Measurements from ENCODE around the gene SSRP1. TPM values are rescaled to one million over a fixed set of nuclear protein-coding genes. Genes with fewer than 3 reads are reported as not detected.

SSRP1 gene
- total RNA-seq, 4 donors from 2014 or later: 51.0 to 67.5 (median 56.5) TPM

- TF ChIP-seq, protein P1, sequence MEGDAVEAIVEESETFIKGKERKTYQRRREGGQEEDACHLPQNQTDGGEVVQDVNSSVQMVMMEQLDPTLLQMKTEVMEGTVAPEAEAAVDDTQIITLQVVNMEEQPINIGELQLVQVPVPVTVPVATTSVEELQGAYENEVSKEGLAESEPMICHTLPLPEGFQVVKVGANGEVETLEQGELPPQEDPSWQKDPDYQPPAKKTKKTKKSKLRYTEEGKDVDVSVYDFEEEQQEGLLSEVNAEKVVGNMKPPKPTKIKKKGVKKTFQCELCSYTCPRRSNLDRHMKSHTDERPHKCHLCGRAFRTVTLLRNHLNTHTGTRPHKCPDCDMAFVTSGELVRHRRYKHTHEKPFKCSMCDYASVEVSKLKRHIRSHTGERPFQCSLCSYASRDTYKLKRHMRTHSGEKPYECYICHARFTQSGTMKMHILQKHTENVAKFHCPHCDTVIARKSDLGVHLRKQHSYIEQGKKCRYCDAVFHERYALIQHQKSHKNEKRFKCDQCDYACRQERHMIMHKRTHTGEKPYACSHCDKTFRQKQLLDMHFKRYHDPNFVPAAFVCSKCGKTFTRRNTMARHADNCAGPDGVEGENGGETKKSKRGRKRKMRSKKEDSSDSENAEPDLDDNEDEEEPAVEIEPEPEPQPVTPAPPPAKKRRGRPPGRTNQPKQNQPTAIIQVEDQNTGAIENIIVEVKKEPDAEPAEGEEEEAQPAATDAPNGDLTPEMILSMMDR (IDR thresholded peaks at IDR 0.05): no peak
- no peak for TF ChIP-seq EP300 (IDR thresholded peaks at IDR 0.05)
- TF ChIP-seq POLR2A (IDR thresholded peaks at IDR 0.05): no peak
- Histone ChIP-seq H3K4me1 (peaks cover 0 to 6% (median 0%) of the 10 kb centered on the region in 4 donors), H3K9me3 (no peaks in the 10 kb centered on the region), H3K27ac (no peak overlapping the region), H3K36me3 (no peaks in the 10 kb centered on the region), H3K4me3 (no peak overlapping the region), H3K27me3 (no peaks in the 10 kb centered on the region)
- DNase-seq (ENCODE audit: low spot score in 2 of 2): no peak
- WGBS, 2 donors: 59 to 64% methylated on average over 7 of the region's 7 CpGs
Observed at GRCh38 chr11:57343825-57344224, 8.1 kb upstream of the SSRP1 start.

DNA sequence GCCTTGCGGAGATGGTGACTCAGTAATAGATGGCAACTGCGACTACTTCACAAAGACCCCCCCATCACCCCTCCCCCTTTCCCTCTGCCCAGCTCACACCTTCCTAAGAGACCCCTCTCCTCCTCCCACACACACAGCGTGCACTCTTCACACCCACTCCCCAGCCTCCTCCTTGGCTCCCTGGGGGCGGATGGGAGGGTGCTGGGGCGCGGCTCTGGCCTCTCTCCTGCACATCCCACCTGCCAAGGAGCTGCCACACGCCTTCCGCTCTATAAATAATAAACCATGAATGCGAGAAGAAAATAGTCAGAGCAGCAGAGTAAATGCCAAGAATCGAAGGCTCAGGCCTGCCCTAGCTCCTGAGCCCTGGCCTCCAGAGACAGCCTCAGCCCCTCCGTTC lies 7.0 kb upstream of the SSRP1 start:
- WGBS, 2 donors: 66 to 75% methylated on average over 11 of the region's 11 CpGs
- Histone ChIP-seq H3K27me3 (no peaks in the 10 kb centered on the region), H3K9me3 (no peaks in the 10 kb centered on the region), H3K4me1 (peaks cover 0 to 6% (median 0%) of the 10 kb centered on the region in 4 donors), H3K36me3 (no peaks in the 10 kb centered on the region), H3K27ac (no peak overlapping the region), H3K4me3 (no peak overlapping the region)
- no peak for DNase-seq (ENCODE audit: low spot score in 2 of 2)
- TF ChIP-seq, protein P1 (IDR thresholded peaks at IDR 0.05): no peak
- no peak for TF ChIP-seq POLR2A (IDR thresholded peaks at IDR 0.05)
- no peak for TF ChIP-seq EP300 (IDR thresholded peaks at IDR 0.05)

- no peaks in the 10 kb centered on the region for H3K9me3 ChIP-seq
- H3K27ac ChIP-seq: no peak overlapping the region
- H3K4me3 ChIP-seq: no peak overlapping the region
- H3K4me1 ChIP-seq: peaks cover 0 to 11% (median 1%) of the 10 kb centered on the region in 4 donors
- H3K27me3 ChIP-seq: no peaks in the 10 kb centered on the region
- no peak for DNase-seq (ENCODE audit: low spot score in 2 of 2)
- H3K36me3 ChIP-seq: no peaks in the 10 kb centered on the region
- WGBS, 2 donors: 74 to 83% methylated on average over 5 to 6 of the region's 6 CpGs
- no peak for TF ChIP-seq EP300 (IDR thresholded peaks at IDR 0.05)
Observed at GRCh38 chr11:57341250-57341808, 5.6 kb upstream of the SSRP1 start.

- no peak overlapping the region for H3K27ac ChIP-seq
- no peak overlapping the region for H3K4me3 ChIP-seq
- H3K4me1 ChIP-seq: peaks cover 0 to 10% (median 4%) of the 10 kb centered on the region in 4 donors
- H3K9me3 ChIP-seq: no peaks in the 10 kb centered on the region
- 39 to 45% methylated on average over 12 of the region's 12 CpGs for WGBS, 2 donors
- H3K27me3 ChIP-seq: no peaks in the 10 kb centered on the region
- H3K36me3 ChIP-seq: no peaks in the 10 kb centered on the region
- DNase-seq (ENCODE audit: low spot score in 2 of 2): no peak
- TF ChIP-seq POLR2A (IDR thresholded peaks at IDR 0.05): no peak
- no peak for TF ChIP-seq EP300 (IDR thresholded peaks at IDR 0.05)
- TF ChIP-seq, protein P1 (IDR thresholded peaks at IDR 0.05): no peak
Observed at GRCh38 chr11:57340039-57340615, 4.4 kb upstream of the SSRP1 start.

- DNase-seq (ENCODE audit: low spot score in 2 of 2): no peak
- Histone ChIP-seq H3K4me1 (peaks cover 3 to 17% (median 8%) of the 10 kb centered on the region in 4 donors), H3K27me3 (no peaks in the 10 kb centered on the region), H3K4me3 (no peak overlapping the region), H3K27ac (no peak overlapping the region), H3K9me3 (no peaks in the 10 kb centered on the region), H3K36me3 (peaks cover 0 to 3% (median 0%) of the 10 kb centered on the region in 3 donors)
- 58 to 67% methylated on average over 5 of the region's 5 CpGs for WGBS, 2 donors
- no peak for TF ChIP-seq EP300 (IDR thresholded peaks at IDR 0.05)
- TF ChIP-seq POLR2A (IDR thresholded peaks at IDR 0.05): no peak
- TF ChIP-seq, protein P1 (IDR thresholded peaks at IDR 0.05): no peak
Observed at GRCh38 chr11:57339328-57339727, 3.6 kb upstream of the SSRP1 start.

All from tibial nerve (tissue), 4 donors.